HepG2 (cell line): ENCODE data around the gene PCYOX1L. TPM values are rescaled to one million over a fixed set of nuclear protein-coding genes. Genes with fewer than 3 reads are reported as not detected.
A peak's percentile ranks its signal among the peaks of the same experiment; 100 is the strongest.

Experiments used
- AHR ChIP-seq: IDR thresholded peaks from 2 replicates; pipeline ENCODE4 v1.6.1; 2018; ENCODE audit warnings: missing genetic modification reagents, missing compliant biosample characterization
- ETV6 ChIP-seq: sonication (generic); formaldehyde crosslinking; conservative IDR thresholded peaks from 2 replicates; pipeline ENCODE4 v1.4.0; 2020; ENCODE audit warnings: missing genetic modification reagents
- FOXJ3 ChIP-seq: sonication (generic); formaldehyde crosslinking; IDR thresholded peaks from 2 replicates; pipeline ENCODE4 v1.4.0; 2020; ENCODE audit warnings: missing genetic modification reagents, mild to moderate bottlenecking, borderline replicate concordance
- FOXP1 ChIP-seq, 2 experiments: fragments of 450-650 bp in 1 of 2; IDR thresholded peaks; 2 replicates each; pipeline ENCODE4 v1.6.1; 2017 to 2018; ENCODE audit warnings: antibody characterized with exemption in 1 of 2
- HMGA1 ChIP-seq: sonication (generic); formaldehyde crosslinking; conservative IDR thresholded peaks from 2 replicates; pipeline ENCODE4 v1.4.0; 2020; ENCODE audit warnings: missing genetic modification reagents
- HNRNPLL ChIP-seq: fragments of 200-400 bp; formaldehyde crosslinking; IDR thresholded peaks from 2 replicates; pipeline ENCODE4 v1.6.1; 2017; ENCODE audit warnings: mild to moderate bottlenecking, low read depth, low read length; ENCODE audit not compliant: poor library complexity, severe bottlenecking
- IRF2 ChIP-seq: IDR thresholded peaks from 2 replicates; pipeline ENCODE4 v1.6.1; 2018; ENCODE audit warnings: missing genetic modification reagents, missing compliant biosample characterization
- JUNB ChIP-seq: sonication (generic); formaldehyde crosslinking; IDR thresholded peaks from 2 replicates; pipeline ENCODE4 v1.8.0; 2022; ENCODE audit warnings: missing genetic modification reagents, mild to moderate bottlenecking, borderline replicate concordance
- KDM5B ChIP-seq: sonication (generic); formaldehyde crosslinking; IDR thresholded peaks from 2 replicates; pipeline ENCODE4 v1.4.0; 2020; ENCODE audit warnings: missing genetic modification reagents, mild to moderate bottlenecking, borderline replicate concordance
- NFKB2 ChIP-seq: sonication (generic); formaldehyde crosslinking; IDR thresholded peaks from 2 replicates; pipeline ENCODE4 v1.4.0; 2020; ENCODE audit warnings: missing genetic modification reagents, borderline replicate concordance
- REXO4 ChIP-seq: sonication (generic); formaldehyde crosslinking; IDR thresholded peaks from 2 replicates; pipeline ENCODE4 v1.8.0; 2022; ENCODE audit warnings: missing genetic modification reagents, mild to moderate bottlenecking, borderline replicate concordance
- SMAD3 ChIP-seq: sonication (generic); formaldehyde crosslinking; IDR thresholded peaks from 2 replicates; pipeline ENCODE4 v1.4.0; 2020; ENCODE audit warnings: missing genetic modification reagents
- TAF1 ChIP-seq: sonication (generic); formaldehyde crosslinking; IDR thresholded peaks from 2 replicates; pipeline ENCODE4 v1.4.0; 2020; ENCODE audit warnings: missing genetic modification reagents
- ZFP82 ChIP-seq: sonication (generic); formaldehyde crosslinking; IDR thresholded peaks from 2 replicates; pipeline ENCODE4 v1.5.1; 2020; ENCODE audit warnings: mild to moderate bottlenecking, missing genetic modification reagents, borderline replicate concordance
- ZKSCAN5 ChIP-seq: sonication (generic); formaldehyde crosslinking; IDR thresholded peaks from 2 replicates; pipeline ENCODE4 v1.5.1; 2020; ENCODE audit warnings: mild to moderate bottlenecking, missing genetic modification reagents
- ZNF124 ChIP-seq: sonication (generic); formaldehyde crosslinking; IDR thresholded peaks from 2 replicates; pipeline ENCODE4 v1.4.0; 2020; ENCODE audit warnings: missing genetic modification reagents
- ZNF143 ChIP-seq: sonication (generic); formaldehyde crosslinking; IDR thresholded peaks from 2 replicates; pipeline ENCODE4 v1.4.0; 2020; ENCODE audit warnings: missing genetic modification reagents
- ZNF3 ChIP-seq: IDR thresholded peaks from 2 replicates; pipeline ENCODE4 v1.7.0; 2017; ENCODE audit warnings: inconsistent platforms
- ZNF317 ChIP-seq: sonication (generic); formaldehyde crosslinking; IDR thresholded peaks from 2 replicates; pipeline ENCODE4 v1.5.0; 2020; ENCODE audit warnings: mild to moderate bottlenecking, missing genetic modification reagents
- ZNF350 ChIP-seq: sonication (generic); formaldehyde crosslinking; IDR thresholded peaks from 2 replicates; pipeline ENCODE4 v1.4.0; 2020; ENCODE audit warnings: mild to moderate bottlenecking, low read depth, missing genetic modification reagents, borderline replicate concordance
- ZNF709 ChIP-seq: sonication (generic); formaldehyde crosslinking; IDR thresholded peaks from 2 replicates; pipeline ENCODE4 v1.5.0; 2020; ENCODE audit warnings: mild to moderate bottlenecking, missing genetic modification reagents
- ZNF713 ChIP-seq: sonication (generic); formaldehyde crosslinking; IDR thresholded peaks from 2 replicates; pipeline ENCODE4 v1.4.0; 2020; ENCODE audit warnings: mild to moderate bottlenecking, missing genetic modification reagents
- ZNF737 ChIP-seq: sonication (generic); formaldehyde crosslinking; IDR thresholded peaks from 2 replicates; pipeline ENCODE4 v1.5.0; 2020; ENCODE audit warnings: missing genetic modification reagents, mild to moderate bottlenecking, borderline replicate concordance
- polyA plus RNA-seq, 8 experiments: library from polyadenylated mRNA; depleted of rRNA in 3 of 8; stranded (reverse) in 7 of 8; unstranded in 1 of 8; fragments of >200 nt; fragmentation: Illumina TruSeq in 4 of 8; extraction: Trizol in 4 of 8; gene quantifications; 2 replicates each; pipeline versions ENCODE4 v1.2.1 to v1.2.3, GENCODE V29; 2011 to 2016; ENCODE audit warnings: low read depth in 4 of 8, missing spikeins in 1 of 8, mixed read lengths in 1 of 8; ENCODE audit not compliant: insufficient read depth in 1 of 8
- total RNA-seq, 5 experiments: library from RNA; depleted of rRNA; stranded (reverse); fragments of >200 nt; fragmentation: Illumina TruSeq; extraction: Trizol; gene quantifications; 2 replicates each; pipeline ENCODE4 v1.2.3, GENCODE V29; 2016; ENCODE audit warnings: low read depth in 1 of 5
- TF ChIP-seq, protein P1 (sequence below): sonication (generic); formaldehyde crosslinking; IDR thresholded peaks from 2 replicates; pipeline ENCODE4 v1.4.0; 2020; ENCODE audit warnings: missing genetic modification reagents
- TF ChIP-seq, protein P2 (sequence below): IDR thresholded peaks from 2 replicates; pipeline ENCODE4 v1.6.1; 2016; ENCODE audit warnings: missing biosample characterization, missing genetic modification reagents, low read depth
- TF ChIP-seq, protein P3 (sequence below): sonication (generic); formaldehyde crosslinking; IDR thresholded peaks from 2 replicates; pipeline ENCODE4 v1.4.0; 2020; ENCODE audit warnings: missing genetic modification reagents

Gene PCYOX1L
- total and polyA plus RNA-seq, 2 of the 13 experiments (the other 11 are each of a cell fraction or from before 2014, with no cell fraction given) = 1.00 to 3.7 TPM

DNA sequence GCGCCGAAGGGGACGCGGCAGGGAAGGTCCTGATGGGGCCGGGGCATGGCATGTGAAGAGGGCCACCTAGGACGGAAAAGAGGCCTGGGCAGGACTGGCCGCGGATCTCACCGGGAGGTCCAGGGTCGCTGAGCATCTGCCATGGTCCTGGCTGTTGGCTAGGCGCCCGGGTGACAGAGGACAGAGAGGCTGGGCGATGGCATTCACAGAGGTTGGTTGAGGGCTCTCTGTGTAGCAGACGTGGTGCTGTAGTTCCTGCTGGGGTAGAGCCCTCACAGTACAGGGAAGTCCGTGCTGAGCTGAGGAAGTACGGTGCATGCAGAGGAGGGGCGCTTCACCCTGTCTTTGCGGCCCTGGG is 427 bp downstream of the PCYOX1L start (continued):
- TF ChIP-seq, protein P1, sequence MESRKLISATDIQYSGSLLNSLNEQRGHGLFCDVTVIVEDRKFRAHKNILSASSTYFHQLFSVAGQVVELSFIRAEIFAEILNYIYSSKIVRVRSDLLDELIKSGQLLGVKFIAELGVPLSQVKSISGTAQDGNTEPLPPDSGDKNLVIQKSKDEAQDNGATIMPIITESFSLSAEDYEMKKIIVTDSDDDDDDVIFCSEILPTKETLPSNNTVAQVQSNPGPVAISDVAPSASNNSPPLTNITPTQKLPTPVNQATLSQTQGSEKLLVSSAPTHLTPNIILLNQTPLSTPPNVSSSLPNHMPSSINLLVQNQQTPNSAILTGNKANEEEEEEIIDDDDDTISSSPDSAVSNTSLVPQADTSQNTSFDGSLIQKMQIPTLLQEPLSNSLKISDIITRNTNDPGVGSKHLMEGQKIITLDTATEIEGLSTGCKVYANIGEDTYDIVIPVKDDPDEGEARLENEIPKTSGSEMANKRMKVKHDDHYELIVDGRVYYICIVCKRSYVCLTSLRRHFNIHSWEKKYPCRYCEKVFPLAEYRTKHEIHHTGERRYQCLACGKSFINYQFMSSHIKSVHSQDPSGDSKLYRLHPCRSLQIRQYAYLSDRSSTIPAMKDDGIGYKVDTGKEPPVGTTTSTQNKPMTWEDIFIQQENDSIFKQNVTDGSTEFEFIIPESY (CRISPR knock-in tag) = no peak
- no peak for TF ChIP-seq SMAD3 (CRISPR knock-in tag)
- TF ChIP-seq ZNF709 (CRISPR knock-in tag) = 0 out of 2 replicates have a peak, but pooled peaks have one; percentile 4
- TF ChIP-seq ZNF737 (CRISPR knock-in tag) = no peak
- TF ChIP-seq ZNF3 (CRISPR knock-in tag) = no peak
- no peak for TF ChIP-seq ZNF124
- TF ChIP-seq, protein P2, sequence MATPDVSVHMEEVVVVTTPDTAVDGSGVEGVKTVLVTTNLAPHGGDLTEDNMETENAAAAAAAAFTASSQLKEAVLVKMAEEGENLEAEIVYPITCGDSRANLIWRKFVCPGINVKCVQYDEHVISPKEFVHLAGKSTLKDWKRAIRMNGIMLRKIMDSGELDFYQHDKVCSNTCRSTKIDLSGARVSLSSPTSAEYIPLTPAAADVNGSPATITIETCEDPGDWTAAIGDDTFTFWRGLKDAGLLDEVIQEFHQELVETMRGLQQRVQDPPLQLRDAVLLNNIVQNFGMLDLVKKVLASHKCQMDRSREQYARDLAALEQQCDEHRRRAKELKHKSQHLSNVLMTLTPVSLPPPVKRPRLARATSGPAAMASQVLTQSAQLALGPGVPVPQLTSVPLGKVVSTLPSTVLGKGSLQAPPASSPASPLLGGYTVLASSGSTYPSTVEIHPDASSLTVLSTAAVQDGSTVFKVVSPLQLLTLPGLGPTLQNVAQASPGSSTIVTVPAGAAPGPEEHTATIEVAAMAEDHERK (CRISPR knock-in tag) = no peak
- no peak for TF ChIP-seq HMGA1 (CRISPR knock-in tag)
- no peak for TF ChIP-seq FOXP1 (IDR thresholded peaks at IDR 0.05)
- no peak for TF ChIP-seq FOXP1 (CRISPR knock-in tag; IDR thresholded peaks at IDR 0.05)
- TF ChIP-seq NFKB2 (CRISPR knock-in tag) = peak; percentile 13; the same call in 1 of the 2 replicates
- TF ChIP-seq ZNF317 (CRISPR knock-in tag) = 0 out of 2 replicates have a peak, but pooled peaks have one; percentile 21
- no peak for TF ChIP-seq IRF2 (CRISPR knock-in tag)
- peak; percentile 31; the same call in 1 of the 2 replicates for TF ChIP-seq ZNF350 (CRISPR knock-in tag)
- TF ChIP-seq TAF1 (CRISPR knock-in tag) = 0 out of 2 replicates have a peak, but pooled peaks have one; percentile 5
- no peak for TF ChIP-seq ZNF143 (CRISPR knock-in tag)
- TF ChIP-seq REXO4 (CRISPR knock-in tag) = no peak
- TF ChIP-seq ZFP82 (CRISPR knock-in tag) = no peak
- no peak for TF ChIP-seq JUNB
- TF ChIP-seq ZNF713 (CRISPR knock-in tag) = 0 out of 2 replicates have a peak, but pooled peaks have one; percentile 55
- TF ChIP-seq, protein P3, sequence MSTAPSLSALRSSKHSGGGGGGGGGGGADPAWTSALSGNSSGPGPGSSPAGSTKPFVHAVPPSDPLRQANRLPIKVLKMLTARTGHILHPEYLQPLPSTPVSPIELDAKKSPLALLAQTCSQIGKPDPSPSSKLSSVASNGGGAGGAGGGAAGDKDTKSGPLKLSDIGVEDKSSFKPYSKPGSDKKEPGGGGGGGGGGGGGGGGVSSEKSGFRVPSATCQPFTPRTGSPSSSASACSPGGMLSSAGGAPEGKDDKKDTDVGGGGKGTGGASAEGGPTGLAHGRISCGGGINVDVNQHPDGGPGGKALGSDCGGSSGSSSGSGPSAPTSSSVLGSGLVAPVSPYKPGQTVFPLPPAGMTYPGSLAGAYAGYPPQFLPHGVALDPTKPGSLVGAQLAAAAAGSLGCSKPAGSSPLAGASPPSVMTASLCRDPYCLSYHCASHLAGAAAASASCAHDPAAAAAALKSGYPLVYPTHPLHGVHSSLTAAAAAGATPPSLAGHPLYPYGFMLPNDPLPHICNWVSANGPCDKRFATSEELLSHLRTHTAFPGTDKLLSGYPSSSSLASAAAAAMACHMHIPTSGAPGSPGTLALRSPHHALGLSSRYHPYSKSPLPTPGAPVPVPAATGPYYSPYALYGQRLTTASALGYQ (CRISPR knock-in tag) = no peak
- no peak for TF ChIP-seq KDM5B (CRISPR knock-in tag)
- TF ChIP-seq HNRNPLL = no peak
- TF ChIP-seq ZKSCAN5 (CRISPR knock-in tag) = no peak
- TF ChIP-seq AHR (CRISPR knock-in tag) = no peak
- TF ChIP-seq FOXJ3 = no peak
- TF ChIP-seq ETV6 = no peak
